HL-60 (cell line): ENCODE results near the gene ARFGEF3.

Experiments
- DNase-seq, 2 experiments: peaks; one replicate each; pipeline ENCODE4 v3.0.0-alpha.2; 2010 to 2020; ENCODE audit warnings: low read depth in 1 of 2, low spot score in 1 of 2
- H3K27ac ChIP-seq: fragments of 250-450 bp; sonication (Bioruptor Pico); replicated peaks from 2 replicates; pipeline ENCODE4 v1.5.1; 2020; ENCODE audit warnings: mild to moderate bottlenecking, moderate library complexity
- H3K27me3 ChIP-seq: fragments of 250-450 bp; sonication (Bioruptor Pico); 2 replicates; pipeline ENCODE4 v1.5.1; 2021; ENCODE audit warnings: mild to moderate bottlenecking, moderate library complexity; ENCODE audit not compliant: insufficient read depth, poor library complexity, severe bottlenecking
- H3K4me3 ChIP-seq: replicated peaks from 2 replicates; pipeline ENCODE4 v1.5.1; 2011; ENCODE audit warnings: mild to moderate bottlenecking, control low read depth, low read length; ENCODE audit not compliant: insufficient read depth
- CTCF ChIP-seq: IDR thresholded peaks from one replicate; pipeline ENCODE4 v1.5.1; 2011; ENCODE audit warnings: low read length, control low read depth, inconsistent platforms; ENCODE audit not compliant: insufficient read depth
- GABPA ChIP-seq: IDR thresholded peaks from 2 replicates; pipeline ENCODE4 v1.6.1; 2012; ENCODE audit warnings: low read depth
- POLR2AphosphoS5 ChIP-seq: IDR thresholded peaks from 2 replicates; pipeline ENCODE4 v1.6.1; 2012; ENCODE audit warnings: low read depth
- REST ChIP-seq: IDR thresholded peaks from 2 replicates; pipeline ENCODE4 v1.6.1; 2012; ENCODE audit warnings: low read depth; ENCODE audit not compliant: insufficient replicate concordance
- SPI1 ChIP-seq: IDR thresholded peaks from 2 replicates; pipeline ENCODE4 v1.6.1; 2012; ENCODE audit warnings: low read depth, mild to moderate bottlenecking, borderline replicate concordance

ARFGEF3 gene

GRCh38 chr6:138219398-138219797 lies 57.7 kb downstream of the ARFGEF3 start:
- Histone ChIP-seq H3K27ac (no peak overlapping the region), H3K4me3 (no peak overlapping the region), H3K27me3 (no peaks in the 10 kb centered on the region)
- TF ChIP-seq SPI1 (no peak), CTCF (no peak), GABPA (no peak), POLR2AphosphoS5 (no peak)
- no peak for DNase-seq

- no peak for TF ChIP-seq SPI1
- TF ChIP-seq CTCF, result no peak
- no peak for TF ChIP-seq GABPA
- no peak for TF ChIP-seq POLR2AphosphoS5
- TF ChIP-seq REST, result no peak
- H3K27me3 ChIP-seq, result no peaks in the 10 kb centered on the region
- no peak for DNase-seq
- H3K27ac ChIP-seq, result no peak overlapping the region
- H3K4me3 ChIP-seq, result no peak overlapping the region
These were observed 58.2 kb downstream of the ARFGEF3 start for GRCh38 chr6:138219901-138220300.

- Histone ChIP-seq H3K27me3 (no peaks in the 10 kb centered on the region), H3K27ac (no peak overlapping the region), H3K4me3 (no peak overlapping the region)
- no peak for DNase-seq
- no peak for TF ChIP-seq REST
- TF ChIP-seq GABPA, result no peak
- TF ChIP-seq SPI1, result no peak
- no peak for TF ChIP-seq POLR2AphosphoS5
- no peak for TF ChIP-seq CTCF
These were observed 61.3 kb downstream of the ARFGEF3 start for GRCh38 chr6:138222901-138223546.

GRCh38 chr6:138225953-138226352 lies 64.2 kb downstream of the ARFGEF3 start:
- no peak overlapping the region for H3K27ac ChIP-seq

More at GRCh38 chr6:138225953-138226352, 64.2 kb downstream of the ARFGEF3 start:
- no peak for DNase-seq
- TF ChIP-seq REST (no peak), CTCF (no peak), SPI1 (no peak), GABPA (no peak), POLR2AphosphoS5 (no peak)
- H3K27me3 ChIP-seq, result no peaks in the 10 kb centered on the region
- H3K4me3 ChIP-seq, result no peak overlapping the region
